DOHH2 (cell line): ENCODE data around the gene FXR2.

Experiments
- H3F3A ChIP-seq: fragments of 200-600 bp; sonication (generic), shearing (Covaris generic); 2 replicates; pipeline ENCODE4 v1.6.0; 2016; ENCODE audit warnings: antibody characterized with exemption, mild to moderate bottlenecking; ENCODE audit not compliant: control insufficient read depth, insufficient read depth
- H3K27ac ChIP-seq: fragments of 200-600 bp; sonication (generic); 2 replicates; pipeline ENCODE4 v1.5.1; 2014; ENCODE audit warnings: low read depth, mild to moderate bottlenecking, low read length, moderate library complexity
- H3K27me3 ChIP-seq: fragments of 200-600 bp; sonication (generic); 2 replicates; pipeline ENCODE4 v1.6.1; 2014; ENCODE audit warnings: mild to moderate bottlenecking, low read length, mixed read lengths; ENCODE audit not compliant: control insufficient read depth
- H3K36me3 ChIP-seq: fragments of 200-600 bp; sonication (generic); 2 replicates; pipeline ENCODE4 v1.6.1; 2014; ENCODE audit warnings: mild to moderate bottlenecking, low read length, moderate library complexity, mixed read lengths; ENCODE audit not compliant: control insufficient read depth
- H3K4me1 ChIP-seq: fragments of 200-600 bp; sonication (generic); 2 replicates; pipeline ENCODE4 v1.6.1; 2014; ENCODE audit warnings: mild to moderate bottlenecking, low read length, mixed read lengths; ENCODE audit not compliant: control insufficient read depth
- H3K4me2 ChIP-seq: fragments of 200-600 bp; sonication (generic); 2 replicates; pipeline ENCODE4 v1.6.0; 2014; ENCODE audit warnings: mild to moderate bottlenecking, low read length, moderate library complexity
- H3K4me3 ChIP-seq: fragments of 200-600 bp; sonication (generic); 2 replicates; pipeline ENCODE4 v1.5.1; 2014; ENCODE audit warnings: mild to moderate bottlenecking, low read length, mixed read lengths
- H3K79me2 ChIP-seq: fragments of 200-600 bp; sonication (generic); 2 replicates; pipeline ENCODE4 v1.6.1; 2014; ENCODE audit warnings: mild to moderate bottlenecking, low read length, mixed read lengths; ENCODE audit not compliant: control insufficient read depth
- H3K9me2 ChIP-seq: fragments of 200-600 bp; sonication (generic); replicated peaks from 2 replicates; pipeline ENCODE4 v1.6.1; 2014; ENCODE audit warnings: mild to moderate bottlenecking, low read length, mixed read lengths; ENCODE audit not compliant: control insufficient read depth
- H3K9me3 ChIP-seq: fragments of 200-600 bp; sonication (generic); 2 replicates; pipeline ENCODE4 v1.6.1; 2014; ENCODE audit warnings: antibody characterized with exemption, low read length, mixed read lengths; ENCODE audit not compliant: control insufficient read depth, insufficient read depth
- H4K20me1 ChIP-seq: fragments of 200-600 bp; sonication (generic); 2 replicates; pipeline ENCODE4 v1.6.0; 2014; ENCODE audit warnings: low read depth, mild to moderate bottlenecking, antibody characterized with exemption, low read length, moderate library complexity; ENCODE audit not compliant: control insufficient read depth, insufficient read depth
- EZH2phosphoT487 ChIP-seq: fragments of 200-600 bp; sonication (generic); IDR thresholded peaks from 2 replicates; pipeline ENCODE4 v1.6.1; 2017; ENCODE audit warnings: borderline replicate concordance, mild to moderate bottlenecking, antibody characterized with exemption, low read length, moderate library complexity, mixed read lengths
- TF ChIP-seq, protein P1 (sequence below): fragments of 200-600 bp; sonication (generic); IDR thresholded peaks from one replicate; pipeline ENCODE4 v1.5.1; 2014; ENCODE audit warnings: antibody characterized with exemption, mild to moderate bottlenecking, low read depth, low read length; ENCODE audit not compliant: poor library complexity, severe bottlenecking

Gene FXR2

DNA sequence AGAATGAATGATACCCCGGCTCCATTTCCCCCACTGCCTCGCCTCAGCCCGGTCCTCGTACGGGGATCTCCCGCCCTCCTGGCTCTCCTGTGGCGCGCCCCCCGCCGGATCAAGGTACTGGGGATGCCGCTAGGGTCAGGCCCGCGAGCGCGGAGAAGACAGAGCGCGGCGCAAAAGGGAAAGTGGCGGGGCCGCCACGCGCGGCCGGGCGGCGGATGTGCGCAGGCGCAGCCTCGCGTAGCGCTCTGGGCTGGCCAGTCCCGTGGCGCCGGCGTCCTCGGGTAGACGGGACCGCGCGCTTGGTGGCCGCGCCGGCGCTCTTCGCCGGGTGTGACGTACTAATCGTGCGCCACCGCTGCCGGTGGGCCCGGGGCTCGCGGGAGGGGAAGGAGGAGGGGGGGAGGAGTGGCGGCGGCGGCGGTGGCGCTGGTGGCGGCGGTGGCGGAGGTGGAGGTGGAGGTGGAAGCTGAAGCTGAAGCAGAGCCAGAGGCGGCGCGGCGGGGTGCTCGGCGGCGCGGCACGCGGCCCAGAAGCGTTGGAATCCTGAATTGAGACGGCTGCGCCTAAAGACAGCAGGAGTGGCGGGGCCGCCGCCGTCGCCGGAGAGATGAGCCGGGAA, 53.0 kb downstream of the FXR2 start, which contains the start of gene SENP3:
TSS of gene SENP3 (plus strand) at position 331 of the 619 bp plus-strand sequence. CDS start 1,158 bp downstream, outside the sequence.
- no peaks in the 10 kb centered on the region for H3K9me2 ChIP-seq
- H3K79me2 ChIP-seq, result peaks cover 48% of the 10 kb centered on the region
- peaks cover 49% of the 10 kb centered on the region for H3K4me1 ChIP-seq
- H3F3A ChIP-seq, result 0 out of 2 replicates have a peak, but pooled peaks cover 3% of the 10 kb centered on the region
- no peak for TF ChIP-seq EZH2phosphoT487
- TF ChIP-seq, protein P1, sequence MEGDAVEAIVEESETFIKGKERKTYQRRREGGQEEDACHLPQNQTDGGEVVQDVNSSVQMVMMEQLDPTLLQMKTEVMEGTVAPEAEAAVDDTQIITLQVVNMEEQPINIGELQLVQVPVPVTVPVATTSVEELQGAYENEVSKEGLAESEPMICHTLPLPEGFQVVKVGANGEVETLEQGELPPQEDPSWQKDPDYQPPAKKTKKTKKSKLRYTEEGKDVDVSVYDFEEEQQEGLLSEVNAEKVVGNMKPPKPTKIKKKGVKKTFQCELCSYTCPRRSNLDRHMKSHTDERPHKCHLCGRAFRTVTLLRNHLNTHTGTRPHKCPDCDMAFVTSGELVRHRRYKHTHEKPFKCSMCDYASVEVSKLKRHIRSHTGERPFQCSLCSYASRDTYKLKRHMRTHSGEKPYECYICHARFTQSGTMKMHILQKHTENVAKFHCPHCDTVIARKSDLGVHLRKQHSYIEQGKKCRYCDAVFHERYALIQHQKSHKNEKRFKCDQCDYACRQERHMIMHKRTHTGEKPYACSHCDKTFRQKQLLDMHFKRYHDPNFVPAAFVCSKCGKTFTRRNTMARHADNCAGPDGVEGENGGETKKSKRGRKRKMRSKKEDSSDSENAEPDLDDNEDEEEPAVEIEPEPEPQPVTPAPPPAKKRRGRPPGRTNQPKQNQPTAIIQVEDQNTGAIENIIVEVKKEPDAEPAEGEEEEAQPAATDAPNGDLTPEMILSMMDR, result no peak
- peak within 1 kb of the TSS; percentile 82 for H3K27ac ChIP-seq
- no peaks in the 10 kb centered on the region for H3K9me3 ChIP-seq
- H3K27me3 ChIP-seq, result peaks cover 7% of the 10 kb centered on the region
- peak within 1 kb of the TSS; percentile 92 for H3K4me2 ChIP-seq
- peaks cover 42% of the 10 kb centered on the region for H3K36me3 ChIP-seq
- peak within 1 kb of the TSS; percentile 79 for H3K4me3 ChIP-seq
- H4K20me1 ChIP-seq, result no peaks in the 10 kb centered on the region

DNA sequence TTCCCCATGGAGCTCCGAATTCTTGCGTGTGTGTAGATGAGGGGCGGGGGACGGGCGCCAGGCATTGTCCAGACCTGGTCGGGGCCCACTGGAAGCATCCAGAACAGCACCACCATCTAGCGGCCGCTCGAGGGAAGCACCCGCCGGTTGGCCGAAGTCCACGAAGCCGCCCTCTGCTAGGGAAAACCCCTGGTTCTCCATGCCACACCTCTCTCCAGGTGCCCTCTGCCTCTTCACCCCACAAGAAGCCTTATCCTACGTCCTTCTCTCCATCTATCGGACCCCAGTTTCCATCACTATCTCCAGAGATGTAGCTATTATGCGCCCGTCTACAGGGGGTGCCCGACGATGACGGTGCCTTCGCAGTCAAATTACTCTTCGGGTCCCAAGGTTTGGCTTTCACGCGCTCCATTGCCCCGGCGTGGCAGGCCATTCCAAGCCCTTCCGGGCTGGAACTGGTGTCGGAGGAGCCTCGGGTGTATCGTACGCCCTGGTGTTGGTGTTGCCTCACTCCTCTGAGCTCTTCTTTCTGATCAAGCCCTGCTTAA, 53.6 kb downstream of the FXR2 start:
- no peak for TF ChIP-seq EZH2phosphoT487
- TF ChIP-seq, protein P1, result peak; percentile 56
- Histone ChIP-seq H3K27me3 (peaks cover 7% of the 10 kb centered on the region), H4K20me1 (no peaks in the 10 kb centered on the region), H3F3A (0 out of 2 replicates have a peak, but pooled peaks cover 3% of the 10 kb centered on the region), H3K4me1 (peaks cover 49% of the 10 kb centered on the region), H3K27ac (peak overlapping the region; percentile 82), H3K9me2 (no peaks in the 10 kb centered on the region), H3K4me2 (peak overlapping the region; percentile 92), H3K79me2 (peaks cover 47% of the 10 kb centered on the region), H3K36me3 (peaks cover 40% of the 10 kb centered on the region), H3K9me3 (no peaks in the 10 kb centered on the region), H3K4me3 (peak overlapping the region; percentile 79)

DNA sequence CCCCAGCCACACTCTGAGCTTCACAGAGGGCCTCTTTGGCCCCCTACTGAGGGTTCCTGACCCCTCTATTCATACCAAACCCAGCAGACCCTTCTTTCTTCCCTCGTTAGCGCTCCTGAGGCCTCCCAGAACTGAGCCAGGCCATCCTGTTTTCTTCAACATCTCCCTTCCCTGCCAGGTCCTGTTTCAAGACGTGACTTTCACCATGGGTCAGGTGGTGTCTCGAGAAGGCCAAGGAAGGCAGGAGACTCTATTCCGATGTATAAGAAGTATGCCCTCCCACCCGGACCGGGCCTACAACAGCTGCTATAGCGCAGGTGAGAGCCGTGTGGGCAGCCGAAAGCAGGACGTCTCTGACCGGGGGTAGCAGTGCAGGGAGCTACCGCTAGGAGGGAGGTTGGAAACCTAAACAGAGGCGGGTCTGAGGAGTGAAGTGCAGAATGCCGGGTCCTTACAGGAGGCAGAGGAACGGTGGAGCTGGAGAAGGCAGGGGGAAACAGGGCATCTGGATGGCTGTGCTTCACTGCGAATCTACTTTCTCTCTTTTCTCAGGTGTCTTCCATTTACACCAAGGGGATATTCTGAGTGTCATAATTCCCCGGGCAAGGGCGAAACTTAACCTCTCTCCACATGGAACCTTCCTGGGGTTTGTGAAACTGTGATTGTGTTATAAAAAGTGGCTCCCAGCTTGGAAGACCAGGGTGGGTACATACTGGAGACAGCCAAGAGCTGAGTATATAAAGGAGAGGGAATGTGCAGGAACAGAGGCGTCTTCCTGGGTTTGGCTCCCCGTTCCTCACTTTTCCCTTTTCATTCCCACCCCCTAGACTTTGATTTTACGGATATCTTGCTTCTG, 54.3 kb downstream of the FXR2 start:
- Histone ChIP-seq H3K36me3 (peaks cover 33% of the 10 kb centered on the region), H4K20me1 (no peaks in the 10 kb centered on the region), H3K4me3 (peak overlapping the region; percentile 79), H3K79me2 (peaks cover 43% of the 10 kb centered on the region), H3F3A (0 out of 2 replicates have a peak, but pooled peaks cover 3% of the 10 kb centered on the region), H3K9me2 (no peaks in the 10 kb centered on the region), H3K4me1 (peaks cover 49% of the 10 kb centered on the region), H3K27me3 (peaks cover 7% of the 10 kb centered on the region), H3K27ac (no peak overlapping the region; the same call in 1 of the 2 replicates), H3K4me2 (peak overlapping the region; percentile 92), H3K9me3 (no peaks in the 10 kb centered on the region)
- TF ChIP-seq EZH2phosphoT487, result no peak
- TF ChIP-seq, protein P1, result no peak
